Measurements from ENCODE around the gene BRINP1. TPM values are rescaled to one million over a fixed set of nuclear protein-coding genes. Genes with fewer than 3 reads are reported as not detected.

Gene BRINP1, protein sequence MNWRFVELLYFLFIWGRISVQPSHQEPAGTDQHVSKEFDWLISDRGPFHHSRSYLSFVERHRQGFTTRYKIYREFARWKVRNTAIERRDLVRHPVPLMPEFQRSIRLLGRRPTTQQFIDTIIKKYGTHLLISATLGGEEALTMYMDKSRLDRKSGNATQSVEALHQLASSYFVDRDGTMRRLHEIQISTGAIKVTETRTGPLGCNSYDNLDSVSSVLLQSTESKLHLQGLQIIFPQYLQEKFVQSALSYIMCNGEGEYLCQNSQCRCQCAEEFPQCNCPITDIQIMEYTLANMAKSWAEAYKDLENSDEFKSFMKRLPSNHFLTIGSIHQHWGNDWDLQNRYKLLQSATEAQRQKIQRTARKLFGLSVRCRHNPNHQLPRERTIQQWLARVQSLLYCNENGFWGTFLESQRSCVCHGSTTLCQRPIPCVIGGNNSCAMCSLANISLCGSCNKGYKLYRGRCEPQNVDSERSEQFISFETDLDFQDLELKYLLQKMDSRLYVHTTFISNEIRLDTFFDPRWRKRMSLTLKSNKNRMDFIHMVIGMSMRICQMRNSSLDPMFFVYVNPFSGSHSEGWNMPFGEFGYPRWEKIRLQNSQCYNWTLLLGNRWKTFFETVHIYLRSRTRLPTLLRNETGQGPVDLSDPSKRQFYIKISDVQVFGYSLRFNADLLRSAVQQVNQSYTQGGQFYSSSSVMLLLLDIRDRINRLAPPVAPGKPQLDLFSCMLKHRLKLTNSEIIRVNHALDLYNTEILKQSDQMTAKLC
- under 1 TPM in 2 of 4 donors, not detected in 2; 0.17 to 0.20 TPM for total RNA-seq
- polyA plus RNA-seq, result under 1 TPM in 1 of 3 donors, not detected in 2; 0.03 TPM
- long read RNA-seq, donor 1, result 0 reads
- long read RNA-seq, donor 2, result 0 reads

DNA sequence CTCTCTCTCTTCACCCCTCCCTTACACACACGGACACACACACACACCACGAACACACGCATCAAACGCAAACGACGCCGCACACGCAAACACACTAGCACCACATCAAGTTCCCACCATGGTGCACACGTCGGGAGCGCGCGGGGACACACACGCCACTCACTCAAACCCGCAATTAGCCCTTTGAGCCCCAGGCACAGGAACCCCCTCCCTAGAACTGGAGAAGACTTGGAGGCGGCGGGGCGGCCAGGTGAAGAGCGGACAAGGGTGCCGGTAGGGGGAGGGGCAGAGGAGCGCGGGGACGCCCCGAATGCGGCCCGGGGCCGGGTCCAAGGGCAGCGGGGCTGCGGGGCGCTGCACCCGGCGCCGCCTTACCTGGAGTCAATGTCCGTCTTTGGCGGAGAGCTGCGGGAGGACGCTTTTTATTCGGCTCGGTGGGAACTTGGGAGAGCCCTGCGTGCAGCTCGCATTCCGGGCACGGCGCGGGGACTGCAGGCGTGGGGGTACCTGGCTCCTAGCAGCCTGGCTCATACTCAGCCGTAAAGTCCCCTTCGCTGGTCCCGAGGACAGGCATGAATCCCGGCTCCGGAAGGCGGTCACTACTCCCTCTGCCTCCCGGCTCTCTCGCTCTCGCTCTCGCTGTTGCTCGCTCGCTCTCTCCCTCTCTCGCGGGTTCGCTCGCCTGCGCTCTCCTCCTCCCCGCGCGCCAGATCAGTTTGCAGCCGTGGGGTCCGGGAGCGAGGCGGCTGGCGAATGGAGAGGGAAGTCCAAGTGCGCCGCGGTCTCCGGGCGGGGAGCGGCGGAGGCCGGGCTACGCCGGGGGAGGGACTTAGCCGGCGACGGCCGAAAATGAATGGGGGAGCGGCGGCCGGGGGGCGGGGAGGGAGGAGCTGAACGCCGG is at the start of gene BRINP1:
BRINP1 (minus strand) TSS at position 755 of the 901 bp plus-strand sequence. CDS start 56,080 bp downstream, outside the sequence.
- DNase-seq, result peak; percentile 22 to 45

GRCh38 chr9:119418721-119419120 is 49.5 kb upstream of the BRINP1 start:
- WGBS, 3 donors, result 50 to 71% (median 68%) methylated on average over 1 of the region's 1 CpG
- H3K4me1 ChIP-seq, result no peaks in the 10 kb centered on the region
- H3K36me3 ChIP-seq (ENCODE audit: insufficient read depth in 1 of 2, low read depth in 1 of 2), result no peaks in the 10 kb centered on the region
- no peaks in the 10 kb centered on the region for H3K9me3 ChIP-seq
- no peak overlapping the region for H3K4me3 ChIP-seq
- no peak overlapping the region for H3K27ac ChIP-seq
- no peaks in the 10 kb centered on the region for H3K27me3 ChIP-seq (ENCODE audit: insufficient read depth in 3 of 3, low read length in 2 of 3)
- no peak for TF ChIP-seq CTCF (IDR thresholded peaks at IDR 0.05)
- intact Hi-C loops (cut with DNase I), result no loop called here
- DNase-seq (no peak), ATAC-seq (no peak)

More for the DNA sequence above, at the start of gene BRINP1:
- intact Hi-C loops (cut with DNase I), result loop anchor here in 1 of 2 donors (5.0 kb wide), 1 partner anchor 537 kb away; no protein-coding TSS in a partner anchor
- H3K4me3 ChIP-seq, result peak within 1 kb of the TSS; percentile 58
- H3K27ac ChIP-seq, result no peak within 1 kb of the TSS
- WGBS, 3 donors, result 1 to 2% (median 1%) methylated on average over 72 to 91 of the region's 91 CpGs
- H3K4me1 ChIP-seq, result no peaks in the 10 kb centered on the region
- H3K27me3 ChIP-seq (ENCODE audit: insufficient read depth in 3 of 3, low read length in 2 of 3), result peaks cover under 1 to 53% (median 21%) of the 10 kb centered on the region in 3 donors
- no peak for ATAC-seq
- no peaks in the 10 kb centered on the region for H3K36me3 ChIP-seq (ENCODE audit: insufficient read depth in 1 of 2, low read depth in 1 of 2)
- no peaks in the 10 kb centered on the region for H3K9me3 ChIP-seq
- no peak for TF ChIP-seq CTCF (IDR thresholded peaks at IDR 0.05)

DNA sequence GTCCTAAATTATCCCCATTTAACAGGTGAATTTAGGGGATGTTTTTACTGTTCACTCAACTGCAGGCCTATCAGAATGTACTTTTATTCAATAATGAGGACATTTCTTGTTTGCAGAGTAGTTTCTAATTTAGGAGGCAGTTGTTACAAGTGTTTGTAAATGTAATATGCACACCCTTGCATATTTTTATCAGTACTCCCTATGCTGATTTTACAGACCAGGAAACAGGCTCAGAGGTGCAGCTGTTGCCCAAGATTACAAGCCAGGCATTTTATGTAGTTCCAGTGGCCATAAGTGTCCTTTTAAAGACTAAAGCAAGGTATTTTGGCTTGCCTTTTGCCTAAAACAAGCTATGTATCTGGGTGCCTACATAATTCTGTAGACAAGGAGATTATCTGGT is 47.6 kb upstream of the BRINP1 start:
- Histone ChIP-seq H3K27ac (no peak overlapping the region), H3K9me3 (no peaks in the 10 kb centered on the region), H3K36me3 (ENCODE audit: insufficient read depth in 1 of 2, low read depth in 1 of 2) (no peaks in the 10 kb centered on the region), H3K27me3 (ENCODE audit: insufficient read depth in 3 of 3, low read length in 2 of 3) (no peaks in the 10 kb centered on the region), H3K4me3 (no peak overlapping the region), H3K4me1 (no peaks in the 10 kb centered on the region)
- DNase-seq (no peak), ATAC-seq (no peak)
- intact Hi-C loops (cut with DNase I), result no loop called here
- TF ChIP-seq CTCF (IDR thresholded peaks at IDR 0.05), result no peak

- no peaks in the 10 kb centered on the region for H3K36me3 ChIP-seq (ENCODE audit: insufficient read depth in 1 of 2, low read depth in 1 of 2)
- DNase-seq (no peak), ATAC-seq (no peak)
- no peaks in the 10 kb centered on the region for H3K9me3 ChIP-seq
- WGBS, 3 donors, result 64 to 73% (median 67%) methylated on average over 4 of the region's 4 CpGs
- no peaks in the 10 kb centered on the region for H3K27me3 ChIP-seq (ENCODE audit: insufficient read depth in 3 of 3, low read length in 2 of 3)
- H3K27ac ChIP-seq, result no peak overlapping the region
- intact Hi-C loops (cut with DNase I), result no loop called here
- H3K4me3 ChIP-seq, result no peak overlapping the region
- TF ChIP-seq CTCF (IDR thresholded peaks at IDR 0.05), result no peak
- no peaks in the 10 kb centered on the region for H3K4me1 ChIP-seq
Observed at GRCh38 chr9:119412399-119412798, 43.2 kb upstream of the BRINP1 start.

Measured in psoas muscle (tissue), 8 donors.